ENCODE measurements around the gene LMX1B.

Gene LMX1B

GRCh38 chr9:126661521-126662251 lies 48.0 kb downstream of the LMX1B start:
- no peak for DNase-seq

- no peak for DNase-seq
Measured at GRCh38 chr9:126663661-126664072, 49.9 kb downstream of the LMX1B start.

GRCh38 chr9:126664900-126665643 lies 51.3 kb downstream of the LMX1B start:
- DNase-seq: no peak

- DNase-seq: no peak
Measured at GRCh38 chr9:126665644-126666035, 51.9 kb downstream of the LMX1B start.

GRCh38 chr9:126666155-126666803 lies 52.6 kb downstream of the LMX1B start:
- no peak for DNase-seq

- DNase-seq: no peak
Measured at GRCh38 chr9:126667190-126668055, 53.7 kb downstream of the LMX1B start.

- DNase-seq: no peak
Measured at GRCh38 chr9:126668058-126668457, 54.3 kb downstream of the LMX1B start.

- DNase-seq: no peak
Measured at GRCh38 chr9:126669108-126669507, 55.4 kb downstream of the LMX1B start.

- DNase-seq: no peak
Measured at GRCh38 chr9:126670270-126670669, 56.5 kb downstream of the LMX1B start.

- no peak for DNase-seq
Measured at GRCh38 chr9:126671381-126671831, 57.7 kb downstream of the LMX1B start.

- DNase-seq: no peak
Measured at GRCh38 chr9:126671983-126672382, 58.3 kb downstream of the LMX1B start.

GRCh38 chr9:126672634-126673284 lies 59.0 kb downstream of the LMX1B start:
- no peak for DNase-seq

GRCh38 chr9:126673689-126674364 lies 60.1 kb downstream of the LMX1B start:
- DNase-seq: no peak

GRCh38 chr9:126674365-126675146 lies 60.8 kb downstream of the LMX1B start:
- no peak for DNase-seq

GRCh38 chr9:126675147-126675467 lies 61.4 kb downstream of the LMX1B start:
- DNase-seq: no peak

GRCh38 chr9:126676102-126676684 lies 62.5 kb downstream of the LMX1B start:
- DNase-seq: no peak

GRCh38 chr9:126676685-126677143 lies 63.0 kb downstream of the LMX1B start:
- no peak for DNase-seq

GRCh38 chr9:126677188-126678084 lies 63.7 kb downstream of the LMX1B start:
- no peak for DNase-seq

GRCh38 chr9:126678989-126679388 lies 65.3 kb downstream of the LMX1B start:
- DNase-seq: no peak

Measured in activated effector memory CD4-positive, alpha-beta T cell treated with Interleukin-2 at 50 U/mL for 16 hours (primary cell).